ENCODE results near the gene CTCF. TPM values are rescaled to one million over a fixed set of nuclear protein-coding genes. Genes with fewer than 3 reads are reported as not detected.

CTCF gene
- total and polyA plus RNA-seq, 4 donors, result 10.1 to 35.3 (median 15.5) TPM

GRCh38 chr16:67535201-67535600 lies 27.1 kb upstream of the CTCF start:
- Histone ChIP-seq H3K4me3 (ENCODE audit: low read depth in 1 of 3, low read length in 3 of 3) (no peak overlapping the region), H3K27me3 (ENCODE audit: control insufficient read depth in 4 of 4, insufficient read depth in 4 of 4, low read length in 3 of 4) (no peaks in the 10 kb centered on the region), H3K9ac (ENCODE audit: low read depth in 1 of 2, low read length in 2 of 2) (no peak overlapping the region), H3K9me3 (ENCODE audit: control insufficient read depth in 4 of 4, low read length in 3 of 4) (no peaks in the 10 kb centered on the region), H3K27ac (ENCODE audit: low read depth in 1 of 2, low read length in 2 of 2) (no peak overlapping the region), H3K36me3 (ENCODE audit: control insufficient read depth in 4 of 4, insufficient read depth in 3 of 4, low read depth in 1 of 4, low read length in 3 of 4) (peaks cover under 1 to 5% (median 3%) of the 10 kb centered on the region in 4 donors), H3K4me1 (ENCODE audit: control insufficient read depth in 4 of 4, insufficient read depth in 4 of 4, low read length in 3 of 4) (peaks cover 11 to 32% (median 22%) of the 10 kb centered on the region in 4 donors)
- DNase-seq (ENCODE audit: low spot score), result no peak
- WGBS, result 89% methylated on average over 2 of the region's 2 CpGs
- TF ChIP-seq SP1 (IDR thresholded peaks at IDR 0.05), result no peak
- no peak for TF ChIP-seq ZBTB33 (IDR thresholded peaks at IDR 0.05)
- TF ChIP-seq HNF4G (IDR thresholded peaks at IDR 0.05), result no peak

- Histone ChIP-seq H3K4me1 (ENCODE audit: control insufficient read depth in 4 of 4, insufficient read depth in 4 of 4, low read length in 3 of 4) (peaks cover 2 to 24% (median 17%) of the 10 kb centered on the region in 4 donors), H3K4me3 (ENCODE audit: low read depth in 1 of 3, low read length in 3 of 3) (peak overlapping the region; percentile 33 to 64 (median 41)), H3K36me3 (ENCODE audit: control insufficient read depth in 4 of 4, insufficient read depth in 3 of 4, low read depth in 1 of 4, low read length in 3 of 4) (peaks cover 6 to 19% (median 8%) of the 10 kb centered on the region in 4 donors), H3K27ac (ENCODE audit: low read depth in 1 of 2, low read length in 2 of 2) (peak overlapping the region; percentile 75 to 77), H3K27me3 (ENCODE audit: control insufficient read depth in 4 of 4, insufficient read depth in 4 of 4, low read length in 3 of 4) (no peaks in the 10 kb centered on the region), H3K9me3 (ENCODE audit: control insufficient read depth in 4 of 4, low read length in 3 of 4) (no peaks in the 10 kb centered on the region), H3K9ac (ENCODE audit: low read depth in 1 of 2, low read length in 2 of 2) (peak overlapping the region in 1 of 2 donors; percentile 17)
- peak; percentile 54 for DNase-seq (ENCODE audit: low spot score)
- no peak for TF ChIP-seq FOXA2 (IDR thresholded peaks at IDR 0.05)
- no peak for TF ChIP-seq HNF4G (IDR thresholded peaks at IDR 0.05)
- no peak for TF ChIP-seq SP1 (IDR thresholded peaks at IDR 0.05)
- TF ChIP-seq EGR1 (IDR thresholded peaks at IDR 0.05; ENCODE audit: low read depth in 2 of 2), result no peak
- TF ChIP-seq RXRA (IDR thresholded peaks at IDR 0.05), result no peak
- TF ChIP-seq TAF1 (conservative IDR thresholded peaks at IDR 0.05), result no peak
- TF ChIP-seq ZBTB33 (IDR thresholded peaks at IDR 0.05), result no peak
- no peak for TF ChIP-seq REST (IDR thresholded peaks at IDR 0.05)
- no peak for TF ChIP-seq YY1 (IDR thresholded peaks at IDR 0.05)
- no peak for TF ChIP-seq NR2F2 (IDR thresholded peaks at IDR 0.05)
- no peak for TF ChIP-seq GABPA (IDR thresholded peaks at IDR 0.05 in 1 of 2, conservative IDR thresholded peaks at IDR 0.05 in 1 of 2)
- no peak for TF ChIP-seq JUND (IDR thresholded peaks at IDR 0.05)
- TF ChIP-seq RAD21 (IDR thresholded peaks at IDR 0.05), result no peak
- TF ChIP-seq CTCF (IDR thresholded peaks at IDR 0.05; ENCODE audit: low read depth, low read length, missing input control), result no peak
- TF ChIP-seq, protein P1, sequence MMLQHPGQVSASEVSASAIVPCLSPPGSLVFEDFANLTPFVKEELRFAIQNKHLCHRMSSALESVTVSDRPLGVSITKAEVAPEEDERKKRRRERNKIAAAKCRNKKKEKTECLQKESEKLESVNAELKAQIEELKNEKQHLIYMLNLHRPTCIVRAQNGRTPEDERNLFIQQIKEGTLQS (IDR thresholded peaks at IDR 0.05), result no peak
- 6% methylated on average over 32 of the region's 32 CpGs for WGBS
These were observed 25.1 kb upstream of the CTCF start for GRCh38 chr16:67537270-67537635.
